ENCODE measurements around the gene SLFN5. TPM values are rescaled to one million over a fixed set of nuclear protein-coding genes. Genes with fewer than 3 reads are reported as not detected.
A peak's percentile ranks its signal among the peaks of the same experiment; 100 is the strongest.

Gene SLFN5
- total RNA-seq, 1 experiment from 2014 or later, result 17.3 TPM

DNA sequence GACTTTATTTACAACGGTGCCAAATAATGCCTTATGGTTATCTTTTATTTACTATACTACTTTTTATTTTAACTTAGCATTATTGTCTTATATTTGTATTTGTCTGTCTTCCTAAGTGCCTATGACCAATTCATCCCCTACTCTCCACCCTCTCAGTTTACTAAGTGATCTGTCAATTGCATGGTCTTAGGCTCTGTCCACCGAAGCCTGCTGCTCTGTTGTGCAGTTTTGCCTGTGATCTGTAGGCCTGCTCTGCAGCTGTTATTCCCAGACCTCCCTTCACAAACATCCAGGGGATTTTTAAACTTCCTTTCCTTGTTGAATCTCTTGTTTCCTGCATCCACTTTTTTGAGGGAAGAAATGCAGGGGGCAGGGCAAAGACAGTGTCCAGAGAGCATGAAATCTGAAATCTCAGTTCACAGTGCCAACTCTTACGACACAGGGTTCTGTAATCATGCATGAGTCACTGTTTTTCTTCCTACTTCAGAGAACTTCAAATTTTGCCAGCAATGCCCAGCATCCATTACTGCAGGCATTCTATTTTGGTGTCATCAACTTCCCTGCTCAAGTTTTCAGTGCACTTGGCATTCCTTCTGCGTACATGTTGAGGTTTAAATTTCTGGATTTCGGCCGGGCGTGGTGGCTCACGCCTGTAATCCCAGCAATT lies 11.4 kb downstream of the SLFN5 start:
- Histone ChIP-seq H3F3A (ENCODE audit: insufficient read depth, low read depth) (peaks cover 35% of the 10 kb centered on the region), H3K4me1 (replicated peaks; ENCODE audit: insufficient read depth) (peaks cover 42% of the 10 kb centered on the region), H4K20me1 (ENCODE audit: insufficient read depth) (peaks cover 5% of the 10 kb centered on the region; the same call in 1 of the 2 replicates), H3K9me3 (ENCODE audit: insufficient read depth, low read depth) (no peaks in the 10 kb centered on the region), H3K4me3 (no peak overlapping the region), H3K27ac (peak overlapping the region; percentile 52), H3K4me2 (peak overlapping the region; percentile 30), H3K36me3 (ENCODE audit: low read depth) (no peaks in the 10 kb centered on the region), H3K79me2 (ENCODE audit: low read depth) (no peaks in the 10 kb centered on the region), H2AFZ (no peak overlapping the region), H3K9me2 (ENCODE audit: insufficient read depth) (no peaks in the 10 kb centered on the region), H3K27me3 (ENCODE audit: insufficient read depth, low read depth) (no peaks in the 10 kb centered on the region)
- TF ChIP-seq EZH2 (IDR thresholded peaks at IDR 0.05; ENCODE audit: low read depth), result no peak
- TF ChIP-seq, protein P1, sequence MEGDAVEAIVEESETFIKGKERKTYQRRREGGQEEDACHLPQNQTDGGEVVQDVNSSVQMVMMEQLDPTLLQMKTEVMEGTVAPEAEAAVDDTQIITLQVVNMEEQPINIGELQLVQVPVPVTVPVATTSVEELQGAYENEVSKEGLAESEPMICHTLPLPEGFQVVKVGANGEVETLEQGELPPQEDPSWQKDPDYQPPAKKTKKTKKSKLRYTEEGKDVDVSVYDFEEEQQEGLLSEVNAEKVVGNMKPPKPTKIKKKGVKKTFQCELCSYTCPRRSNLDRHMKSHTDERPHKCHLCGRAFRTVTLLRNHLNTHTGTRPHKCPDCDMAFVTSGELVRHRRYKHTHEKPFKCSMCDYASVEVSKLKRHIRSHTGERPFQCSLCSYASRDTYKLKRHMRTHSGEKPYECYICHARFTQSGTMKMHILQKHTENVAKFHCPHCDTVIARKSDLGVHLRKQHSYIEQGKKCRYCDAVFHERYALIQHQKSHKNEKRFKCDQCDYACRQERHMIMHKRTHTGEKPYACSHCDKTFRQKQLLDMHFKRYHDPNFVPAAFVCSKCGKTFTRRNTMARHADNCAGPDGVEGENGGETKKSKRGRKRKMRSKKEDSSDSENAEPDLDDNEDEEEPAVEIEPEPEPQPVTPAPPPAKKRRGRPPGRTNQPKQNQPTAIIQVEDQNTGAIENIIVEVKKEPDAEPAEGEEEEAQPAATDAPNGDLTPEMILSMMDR (conservative IDR thresholded peaks at IDR 0.05), result no peak
- intact Hi-C loops (cut with micrococcal nuclease; ENCODE audit: unreplicated experiment), result no loop called here
- BruUV-seq (replicated peaks), result no TSS peak
- CTCF ChIA-PET, result no interaction called here
- POLR2A ChIA-PET (ENCODE audit: unreplicated experiment), result no interaction called here
- DNase-seq, result peak; percentile 57 to 94

DNA sequence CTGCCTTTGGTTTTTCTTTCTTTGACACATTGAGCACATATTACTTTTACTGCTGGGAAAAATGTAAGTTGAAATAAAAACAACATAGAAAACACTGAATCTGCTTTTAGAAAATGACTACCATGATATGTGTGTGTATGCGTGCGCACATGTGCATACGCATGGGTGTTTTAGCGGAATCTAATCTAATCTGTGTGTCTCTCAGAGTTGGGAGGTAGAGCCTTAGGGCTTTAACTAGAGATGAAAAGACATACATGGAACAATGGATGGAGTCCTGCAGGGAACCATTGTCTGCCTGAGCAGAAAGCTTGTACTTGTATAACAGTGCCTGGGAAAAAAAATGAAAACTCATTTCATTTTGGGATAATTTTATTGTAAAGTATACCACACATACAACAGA lies 12.4 kb downstream of the SLFN5 start:
- no TSS peak for BruUV-seq (replicated peaks)
- POLR2A ChIA-PET (ENCODE audit: unreplicated experiment), result no interaction called here
- H3K9me3 ChIP-seq (ENCODE audit: insufficient read depth, low read depth), result no peaks in the 10 kb centered on the region
- CTCF ChIA-PET, result no interaction called here
- H2AFZ ChIP-seq, result no peak overlapping the region
- no peak overlapping the region for H3K4me2 ChIP-seq
- no peaks in the 10 kb centered on the region for H3K36me3 ChIP-seq (ENCODE audit: low read depth)
- H3K27ac ChIP-seq, result no peak overlapping the region
- DNase-seq, result no peak
- H3K4me1 ChIP-seq (replicated peaks; ENCODE audit: insufficient read depth), result peaks cover 42% of the 10 kb centered on the region
- H3K9me2 ChIP-seq (ENCODE audit: insufficient read depth), result no peaks in the 10 kb centered on the region
- no peaks in the 10 kb centered on the region for H3K79me2 ChIP-seq (ENCODE audit: low read depth)
- H3K27me3 ChIP-seq (ENCODE audit: insufficient read depth, low read depth), result no peaks in the 10 kb centered on the region
- TF ChIP-seq EZH2 (IDR thresholded peaks at IDR 0.05; ENCODE audit: low read depth), result no peak
- TF ChIP-seq, protein P1 (conservative IDR thresholded peaks at IDR 0.05), result no peak
- peaks cover 5% of the 10 kb centered on the region; the same call in 1 of the 2 replicates for H4K20me1 ChIP-seq (ENCODE audit: insufficient read depth)
- intact Hi-C loops (cut with micrococcal nuclease; ENCODE audit: unreplicated experiment), result loop anchor here (5.0 kb wide), 3 partner anchors 113 to 277 kb away; partner anchors contain the start of genes NLE1 and SLFN12
- H3F3A ChIP-seq (ENCODE audit: insufficient read depth, low read depth), result peaks cover 35% of the 10 kb centered on the region
- H3K4me3 ChIP-seq, result no peak overlapping the region

DNA sequence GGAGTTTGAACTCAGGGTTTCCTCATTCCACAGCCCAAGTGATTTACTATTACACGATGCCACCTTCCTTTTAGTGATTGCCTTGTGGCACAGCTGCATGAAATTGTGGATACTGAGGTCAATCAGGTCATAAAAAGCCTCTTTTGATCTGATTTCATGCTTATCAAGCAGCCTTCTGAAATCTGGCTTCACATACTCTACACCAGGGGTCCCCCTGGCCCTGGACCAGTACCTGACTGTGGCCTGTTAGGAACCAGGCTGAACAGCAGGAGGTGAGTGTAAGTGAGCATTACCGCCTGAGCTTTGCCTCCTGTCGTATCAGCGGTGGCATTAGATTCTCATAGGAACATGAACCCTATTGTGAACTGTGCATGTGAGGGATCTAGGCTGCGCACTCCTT lies 13.8 kb downstream of the SLFN5 start:
- H3K27me3 ChIP-seq (ENCODE audit: insufficient read depth, low read depth), result no peaks in the 10 kb centered on the region
- no peaks in the 10 kb centered on the region for H3K79me2 ChIP-seq (ENCODE audit: low read depth)
- H3K4me1 ChIP-seq (replicated peaks; ENCODE audit: insufficient read depth), result peaks cover 42% of the 10 kb centered on the region
- H3K9me2 ChIP-seq (ENCODE audit: insufficient read depth), result no peaks in the 10 kb centered on the region
- POLR2A ChIA-PET (ENCODE audit: unreplicated experiment), result interaction anchor here (0.6 to 0.9 kb wide), 3 partner anchors 13 to 205 kb away, joined by 3 to 4 read pairs (median 4); partner anchors contain the start of gene SLFN5
- H3K9me3 ChIP-seq (ENCODE audit: insufficient read depth, low read depth), result no peaks in the 10 kb centered on the region
- DNase-seq, result peak; percentile 17 to 50
- no peak for TF ChIP-seq EZH2 (IDR thresholded peaks at IDR 0.05; ENCODE audit: low read depth)
- TF ChIP-seq, protein P1 (conservative IDR thresholded peaks at IDR 0.05), result no peak
- 0 out of 2 replicates have a peak overlapping the region, but pooled peaks have one; percentile 5 for H3K4me3 ChIP-seq
- H3K4me2 ChIP-seq, result peak overlapping the region; percentile 63
- no peak overlapping the region for H2AFZ ChIP-seq
- BruUV-seq (replicated peaks), result no TSS peak
- intact Hi-C loops (cut with micrococcal nuclease; ENCODE audit: unreplicated experiment), result loop anchor here (1.0 to 5.0 kb wide), 4 partner anchors 12 to 276 kb away; partner anchors contain the start of genes NLE1 and SLFN12
- no peaks in the 10 kb centered on the region for H3K36me3 ChIP-seq (ENCODE audit: low read depth)
- CTCF ChIA-PET, result interaction anchor here (0.5 to 1.0 kb wide), 2 partner anchors 193 to 283 kb away, joined by 3 read pairs; partner anchors contain the start of gene RFFL
- H3K27ac ChIP-seq, result peak overlapping the region; percentile 50
- peaks cover 5% of the 10 kb centered on the region; the same call in 1 of the 2 replicates for H4K20me1 ChIP-seq (ENCODE audit: insufficient read depth)
- peaks cover 35% of the 10 kb centered on the region for H3F3A ChIP-seq (ENCODE audit: insufficient read depth, low read depth)
